Ectodermal cell (in vitro differentiated cells): Measurements from ENCODE around the gene SLC7A5.

Source experiments
- H3K27ac ChIP-seq: 2 replicates; pipeline ENCODE4 v1.7.0; 2013; ENCODE audit warnings: mild to moderate bottlenecking, low read depth, low read length; ENCODE audit not compliant: insufficient read depth, poor library complexity, severe bottlenecking
- H3K27me3 ChIP-seq: 2 replicates; pipeline ENCODE4 v1.7.0; 2013; ENCODE audit warnings: mild to moderate bottlenecking, low read length; ENCODE audit not compliant: insufficient read depth, control insufficient read depth, poor library complexity, severe bottlenecking
- H3K36me3 ChIP-seq: one replicate; pipeline ENCODE4 v1.7.0; 2013; ENCODE audit warnings: low read length; ENCODE audit not compliant: control insufficient read depth, insufficient read depth
- H3K4me1 ChIP-seq: one replicate; pipeline ENCODE4 v1.7.0; 2013; ENCODE audit warnings: low read length; ENCODE audit not compliant: control insufficient read depth, insufficient read depth
- H3K4me3 ChIP-seq: 2 replicates; pipeline ENCODE4 v1.7.0; 2013; ENCODE audit warnings: low read depth, low read length, control low read depth; ENCODE audit not compliant: insufficient read depth
- H3K9me3 ChIP-seq: 2 replicates; pipeline ENCODE4 v1.7.0; 2013; ENCODE audit warnings: mild to moderate bottlenecking, low read length, moderate library complexity; ENCODE audit not compliant: control insufficient read depth
- WGBS, 2 experiments: methylation state at CpG; one replicate each; pipeline ENCODE4 v1.1.7; 2013; ENCODE audit warnings: missing lambda C conversion rate in 2 of 2; 5-methylcytosine and 5-hydroxymethylcytosine counted together

The SLC7A5 gene

DNA sequence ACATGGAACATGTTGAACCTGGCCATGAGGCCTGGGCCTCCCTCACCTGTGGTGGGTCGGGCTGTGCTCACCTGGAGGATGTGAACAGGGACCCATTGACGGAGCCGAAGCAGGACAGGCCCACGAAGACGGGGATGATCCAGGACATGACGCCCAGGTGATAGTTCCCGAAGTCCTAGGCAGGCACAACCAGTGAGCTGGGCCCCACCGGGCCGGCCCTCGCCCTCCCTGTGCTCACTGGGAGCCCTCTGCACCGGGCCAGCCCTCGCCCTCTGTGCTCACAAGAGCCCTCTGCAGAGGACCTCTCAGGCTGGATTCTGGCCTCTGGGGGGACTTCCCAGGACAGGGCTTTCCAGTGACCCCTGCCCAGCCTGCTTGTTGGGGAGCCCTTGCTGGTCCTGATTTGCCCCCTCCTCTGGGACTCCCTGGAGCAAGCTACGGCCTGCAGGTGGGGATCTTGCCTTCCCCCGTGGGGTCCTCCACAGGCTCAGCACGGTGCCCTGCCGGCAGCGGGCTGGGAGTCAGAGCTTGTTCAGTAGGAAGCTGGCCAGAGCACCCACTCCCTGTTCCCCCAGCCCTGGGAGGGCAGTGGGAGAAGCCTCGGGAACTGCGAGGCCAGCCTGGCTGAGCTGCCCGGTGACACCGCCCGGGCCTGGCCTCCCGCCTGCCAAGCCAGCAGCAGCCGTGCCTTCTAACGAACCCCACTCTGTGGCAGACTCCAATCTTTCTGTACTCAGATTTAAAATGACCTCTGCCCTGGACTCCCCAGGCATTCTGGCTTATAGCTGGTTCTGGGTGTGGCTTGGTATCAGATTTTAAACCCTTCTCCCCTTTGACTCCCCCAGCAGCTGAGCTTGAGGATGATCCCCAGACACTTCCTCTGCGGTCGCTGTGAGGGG lies 30.4 kb downstream of the SLC7A5 start:
- Histone ChIP-seq H3K36me3 (no peaks in the 10 kb centered on the region), H3K9me3 (no peaks in the 10 kb centered on the region), H3K27ac (no peak overlapping the region), H3K4me3 (no peak overlapping the region), H3K4me1 (peaks cover 4% of the 10 kb centered on the region), H3K27me3 (no peaks in the 10 kb centered on the region)
- 90 to 92% methylated on average over 27 of the region's 27 CpGs for WGBS, 2 experiments

DNA sequence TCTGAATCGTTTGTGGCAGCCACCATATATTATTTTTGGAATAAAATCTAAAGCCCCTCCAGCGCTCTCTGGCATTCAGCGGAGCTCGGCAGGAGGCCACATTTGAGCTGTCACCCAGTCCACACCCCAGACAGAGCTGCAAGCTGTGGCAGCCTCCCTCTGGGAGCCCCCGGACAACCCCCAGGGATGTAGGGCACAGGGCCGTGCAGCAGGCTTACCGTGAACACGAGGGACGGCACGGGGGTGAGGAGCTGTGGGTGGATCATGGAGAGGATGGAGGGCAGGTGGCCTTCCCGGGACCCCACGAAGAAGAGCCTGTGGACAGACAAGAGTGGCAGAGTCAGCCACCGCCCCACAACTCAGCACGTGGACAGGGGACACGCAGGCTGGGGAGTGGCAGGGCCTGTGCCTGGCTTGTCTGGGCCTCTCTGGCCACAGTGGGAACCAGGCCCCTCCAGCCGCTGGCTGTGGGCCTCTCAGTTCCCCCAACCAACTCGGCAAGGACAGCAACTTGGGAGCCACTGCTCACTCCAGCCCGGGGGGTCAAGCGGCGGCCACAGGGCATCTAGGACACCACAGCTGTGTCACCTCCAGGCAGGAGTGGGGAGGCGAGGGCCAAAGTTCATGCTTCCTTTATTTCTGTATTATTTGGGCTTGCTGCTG lies 31.5 kb downstream of the SLC7A5 start:
- H3K4me3 ChIP-seq: no peak overlapping the region
- no peaks in the 10 kb centered on the region for H3K36me3 ChIP-seq
- H3K9me3 ChIP-seq: no peaks in the 10 kb centered on the region
- 94% methylated on average over 21 of the region's 21 CpGs for WGBS, 2 experiments
- no peak overlapping the region for H3K27ac ChIP-seq
- peaks cover 4% of the 10 kb centered on the region for H3K4me1 ChIP-seq
- H3K27me3 ChIP-seq: no peaks in the 10 kb centered on the region

DNA sequence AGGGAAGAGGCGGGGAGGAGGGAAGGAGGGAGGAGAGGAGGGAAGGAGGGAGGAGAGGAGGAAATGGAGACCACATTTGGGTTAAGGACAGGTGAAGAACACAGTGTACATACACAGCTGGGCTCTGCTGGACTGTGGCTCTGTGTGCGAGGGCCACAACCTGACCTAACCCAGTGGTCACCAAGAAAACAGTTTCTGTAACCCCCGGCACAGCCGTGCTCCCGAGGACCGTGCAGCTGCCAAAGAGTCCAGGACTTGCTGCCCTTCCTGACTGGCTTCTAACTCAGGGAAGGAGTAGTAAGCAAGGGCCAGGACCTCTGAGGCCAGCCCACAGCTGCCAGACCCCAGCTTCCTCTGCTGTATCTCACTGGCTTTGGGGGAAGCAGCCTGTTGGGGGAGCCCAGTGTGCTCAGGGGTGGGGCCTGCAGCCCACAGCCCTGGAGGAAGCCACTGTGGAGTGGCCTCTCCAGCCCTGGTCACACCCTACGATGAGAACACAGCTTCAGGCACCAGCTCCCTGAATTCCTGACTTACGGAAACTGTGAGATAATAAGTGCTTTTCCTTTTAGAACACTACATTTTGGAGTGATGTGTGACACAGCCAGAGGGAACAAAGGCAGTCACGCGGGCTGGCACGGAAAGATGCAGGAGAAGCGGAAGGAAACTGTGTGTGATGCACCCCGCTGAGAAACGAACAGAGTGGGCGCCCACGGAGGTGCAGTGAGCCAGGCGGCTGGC lies 32.3 kb downstream of the SLC7A5 start:
- no peaks in the 10 kb centered on the region for H3K4me1 ChIP-seq

DNA sequence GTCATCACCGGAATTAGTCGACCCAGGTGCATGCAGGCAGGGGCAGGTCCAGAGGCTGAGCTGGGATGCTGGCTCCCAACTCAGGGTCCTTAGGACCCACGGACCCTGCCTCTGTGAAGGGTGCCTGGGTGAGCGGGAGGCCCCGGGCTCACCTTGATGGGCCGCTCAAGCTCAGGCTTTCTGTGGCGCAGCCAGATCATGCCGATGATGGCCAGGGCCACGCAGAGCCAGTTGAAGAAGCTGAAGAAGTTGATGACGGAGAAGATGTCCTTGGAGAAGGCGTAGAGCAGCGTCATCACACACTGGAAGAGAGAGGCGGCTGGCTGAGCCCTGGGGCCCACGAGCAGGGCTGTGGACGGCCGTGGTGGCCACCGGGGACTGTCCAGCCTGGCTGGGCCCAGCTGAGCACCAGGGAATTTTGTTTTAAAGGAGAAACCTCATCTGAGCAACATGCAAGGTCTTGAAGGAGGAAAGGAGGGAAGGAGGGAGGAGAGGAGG lies 32.9 kb downstream of the SLC7A5 start:
- no peaks in the 10 kb centered on the region for H3K4me1 ChIP-seq
- no peaks in the 10 kb centered on the region for H3K27me3 ChIP-seq
- whole genome bisulfite sequencing, 2 experiments: 92% methylated on average over 17 of the region's 17 CpGs
- H3K4me3 ChIP-seq: no peak overlapping the region
- no peak overlapping the region for H3K27ac ChIP-seq
- no peaks in the 10 kb centered on the region for H3K9me3 ChIP-seq
- H3K36me3 ChIP-seq: no peaks in the 10 kb centered on the region

More for the DNA sequence above, 32.3 kb downstream of the SLC7A5 start:
- no peaks in the 10 kb centered on the region for H3K36me3 ChIP-seq
- no peak overlapping the region for H3K4me3 ChIP-seq
- no peaks in the 10 kb centered on the region for H3K27me3 ChIP-seq
- WGBS, 2 experiments: 94 to 95% methylated on average over 17 of the region's 17 CpGs
- H3K9me3 ChIP-seq: no peaks in the 10 kb centered on the region
- no peak overlapping the region for H3K27ac ChIP-seq

DNA sequence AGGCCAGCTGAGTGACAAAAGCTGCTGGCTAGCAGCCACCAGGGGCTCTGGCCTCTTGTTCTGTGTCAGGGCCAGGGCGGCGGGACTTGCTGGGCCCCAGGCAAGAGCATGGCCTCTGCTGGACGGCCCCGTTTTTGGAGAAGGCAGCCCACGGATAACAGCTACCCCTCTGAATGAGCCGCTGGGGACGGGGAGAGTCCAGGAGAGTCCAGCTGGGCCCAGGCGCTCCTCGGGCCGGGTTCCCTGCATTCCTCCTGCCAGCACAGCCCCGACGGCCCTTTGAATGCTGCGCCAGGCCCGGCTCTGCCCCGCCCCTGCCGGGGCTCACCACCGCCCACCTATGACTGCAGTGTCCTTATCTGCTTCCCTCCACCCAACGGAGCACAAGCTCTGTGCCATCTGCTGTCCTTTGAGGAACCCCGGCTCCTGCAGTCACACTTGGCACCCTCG lies 33.4 kb downstream of the SLC7A5 start:
- Histone ChIP-seq H3K4me3 (no peak overlapping the region), H3K27me3 (no peaks in the 10 kb centered on the region), H3K9me3 (no peaks in the 10 kb centered on the region), H3K36me3 (no peaks in the 10 kb centered on the region), H3K27ac (no peak overlapping the region), H3K4me1 (no peaks in the 10 kb centered on the region)
- WGBS, 2 experiments: 88 to 89% methylated on average over 20 of the region's 20 CpGs

DNA sequence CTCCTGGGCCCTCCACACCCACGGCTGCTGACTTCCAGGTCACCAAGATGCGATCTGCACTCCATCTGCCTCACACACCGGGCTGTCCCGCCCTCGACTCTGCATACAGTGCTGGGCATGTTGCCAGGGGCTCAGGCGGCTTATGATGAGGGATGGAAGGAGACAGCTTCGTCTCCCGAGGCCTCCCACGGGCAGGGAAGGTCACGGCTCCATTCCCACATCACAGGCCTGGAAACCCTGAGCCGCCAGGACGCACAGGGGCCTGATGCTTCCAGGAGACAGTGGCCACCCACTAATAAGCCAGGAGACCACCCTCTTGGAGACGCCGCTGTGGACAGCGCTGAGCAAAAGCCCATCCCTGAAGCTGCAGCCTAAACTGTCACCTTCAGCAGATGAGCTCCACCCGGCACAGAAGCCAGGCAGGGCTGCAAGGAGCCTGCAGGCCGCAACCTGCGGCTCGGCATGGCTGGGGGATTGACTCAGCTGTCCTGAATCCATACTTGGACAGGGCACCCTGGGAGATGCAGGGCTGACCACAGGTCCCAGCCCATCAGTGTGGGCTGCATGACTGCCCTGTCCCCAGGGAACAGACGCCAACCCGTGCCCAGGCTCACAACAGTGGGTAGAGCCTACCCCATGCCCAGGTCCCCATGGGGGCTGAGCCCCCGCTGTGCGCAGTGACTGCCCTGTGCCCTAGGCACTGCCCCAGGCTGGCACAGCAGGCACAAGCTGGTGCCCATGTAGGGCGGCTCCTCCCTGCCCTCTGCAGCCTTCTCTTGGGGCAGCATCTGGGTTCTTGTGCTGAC lies 34.4 kb downstream of the SLC7A5 start:
- WGBS, 2 experiments: 93 to 94% methylated on average over 24 of the region's 24 CpGs
- Histone ChIP-seq H3K9me3 (no peaks in the 10 kb centered on the region), H3K27me3 (no peaks in the 10 kb centered on the region), H3K27ac (no peak overlapping the region), H3K4me1 (peaks cover 6% of the 10 kb centered on the region), H3K4me3 (no peak overlapping the region), H3K36me3 (no peaks in the 10 kb centered on the region)

DNA sequence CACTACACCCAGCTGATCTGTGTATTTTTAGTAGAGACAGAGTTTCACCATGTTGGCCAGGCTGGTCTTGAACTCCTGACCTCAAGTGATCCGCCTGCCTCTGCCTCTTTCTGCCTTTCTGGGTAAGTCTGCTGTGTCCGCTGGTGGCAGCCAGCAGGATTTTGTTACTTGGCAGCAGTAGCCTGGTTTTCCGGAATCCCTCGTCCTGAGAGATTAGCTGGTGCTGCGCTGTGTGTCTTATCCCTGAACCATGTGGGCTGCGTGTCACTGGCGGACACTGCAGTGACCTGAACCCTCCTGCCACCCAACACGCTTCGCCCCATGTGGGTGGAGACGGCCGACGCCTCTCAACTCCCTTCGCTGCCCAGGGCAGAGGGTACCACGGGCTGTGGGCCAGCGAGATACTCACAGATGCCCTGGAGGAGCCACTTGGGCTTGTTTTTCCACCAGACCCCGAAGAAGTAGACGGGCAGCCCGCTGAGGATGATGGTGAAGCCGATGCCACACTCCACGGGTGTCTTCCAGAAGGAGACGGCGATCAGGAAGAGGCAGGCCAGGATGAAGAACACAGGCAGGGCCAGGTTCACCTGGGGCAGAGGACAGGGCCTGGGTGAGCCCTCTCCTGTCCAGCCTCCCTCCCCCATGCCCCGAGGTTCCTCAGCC lies 35.2 kb downstream of the SLC7A5 start:
- Histone ChIP-seq H3K4me3 (no peak overlapping the region), H3K4me1 (peaks cover 13% of the 10 kb centered on the region), H3K27ac (no peak overlapping the region), H3K9me3 (no peaks in the 10 kb centered on the region), H3K36me3 (no peaks in the 10 kb centered on the region), H3K27me3 (no peaks in the 10 kb centered on the region)
- 95 to 96% methylated on average over 23 of the region's 23 CpGs for WGBS, 2 experiments

DNA sequence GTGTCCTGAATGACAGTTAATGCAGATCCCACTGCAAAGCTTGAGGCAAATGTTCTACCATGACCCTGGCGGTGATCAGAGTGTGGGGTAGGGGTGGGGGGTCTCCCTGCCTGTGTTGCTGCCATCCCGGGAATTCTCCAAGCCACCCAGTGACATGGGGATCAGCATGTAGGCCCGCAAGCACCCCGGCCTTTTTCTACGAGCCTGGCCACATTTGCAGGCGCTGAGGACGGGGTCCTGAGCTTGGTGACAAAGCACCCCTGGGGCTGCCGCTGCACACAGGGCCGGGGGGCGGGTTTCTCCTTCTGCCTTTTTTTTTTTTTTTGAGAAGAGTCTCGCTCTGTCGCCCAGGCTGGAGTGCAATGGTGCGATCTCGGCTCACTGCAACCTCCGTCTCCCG lies 35.8 kb downstream of the SLC7A5 start:
- peaks cover 14% of the 10 kb centered on the region for H3K4me1 ChIP-seq
- no peak overlapping the region for H3K4me3 ChIP-seq
- WGBS, 2 experiments: 88 to 90% methylated on average over 12 to 16 of the region's 16 CpGs
- no peaks in the 10 kb centered on the region for H3K36me3 ChIP-seq
- no peaks in the 10 kb centered on the region for H3K9me3 ChIP-seq
- no peak overlapping the region for H3K27ac ChIP-seq
- no peaks in the 10 kb centered on the region for H3K27me3 ChIP-seq

DNA sequence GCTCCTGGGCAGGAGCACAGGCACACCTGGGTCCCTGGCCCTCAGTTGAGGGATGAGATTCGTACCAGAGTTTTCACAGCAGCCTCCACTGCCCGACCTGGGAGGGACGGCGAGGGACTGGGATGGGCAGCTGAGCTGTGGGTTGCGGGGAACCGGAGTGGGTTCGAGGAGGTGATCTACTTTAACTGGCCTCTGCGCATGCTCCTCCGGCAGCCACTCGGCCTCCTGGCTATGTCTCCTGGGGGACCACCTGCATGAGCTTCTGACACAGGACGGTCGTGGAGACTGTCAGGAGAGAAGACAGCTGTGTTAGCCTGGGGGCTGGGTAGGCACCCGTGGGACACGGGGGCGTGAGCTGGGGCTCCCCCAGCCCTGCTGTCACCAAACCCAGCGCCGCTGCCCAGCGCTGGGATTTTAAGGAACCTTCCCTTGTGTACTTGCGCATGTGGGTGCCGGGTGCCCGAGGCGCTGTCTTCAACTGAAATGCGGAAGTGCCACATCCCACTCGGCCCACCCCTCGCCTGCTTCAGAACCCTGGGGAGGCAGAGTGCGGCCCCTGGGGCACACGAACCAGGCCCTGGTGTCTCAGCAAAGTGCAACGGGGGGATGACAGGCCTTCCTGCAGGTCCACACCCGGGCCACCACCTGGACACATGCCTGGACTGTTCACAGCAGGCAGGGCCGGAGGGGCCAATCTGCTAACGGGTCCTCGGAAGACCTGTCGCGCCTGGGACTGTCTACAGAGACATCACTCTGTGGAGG lies 36.4 kb downstream of the SLC7A5 start:
- Histone ChIP-seq H3K27ac (no peak overlapping the region), H3K36me3 (no peaks in the 10 kb centered on the region), H3K9me3 (no peaks in the 10 kb centered on the region), H3K27me3 (no peaks in the 10 kb centered on the region), H3K4me3 (no peak overlapping the region), H3K4me1 (peaks cover 14% of the 10 kb centered on the region)
- 95% methylated on average over 34 of the region's 34 CpGs for WGBS, 2 experiments
